ENCODE measurements around the gene MYPOP.
A peak's percentile ranks its signal among the peaks of the same experiment; 100 is the strongest.
"Not testable (repeated sequence)": the region's sequence is repeated elsewhere in the genome, so short reads cannot be mapped to it uniquely, and the experiment has no call there.

MYPOP gene

GRCh38 chr19:45908956-45909355, 6.5 kb upstream of the MYPOP start:
- no peak for DNase-seq (ENCODE audit: low spot score)

GRCh38 chr19:45906221-45906620, 3.8 kb upstream of the MYPOP start:
- DNase-seq (ENCODE audit: low spot score): no peak

- no peak for DNase-seq (ENCODE audit: low spot score)
Observed at GRCh38 chr19:45905011-45905410, 2.6 kb upstream of the MYPOP start.

DNA sequence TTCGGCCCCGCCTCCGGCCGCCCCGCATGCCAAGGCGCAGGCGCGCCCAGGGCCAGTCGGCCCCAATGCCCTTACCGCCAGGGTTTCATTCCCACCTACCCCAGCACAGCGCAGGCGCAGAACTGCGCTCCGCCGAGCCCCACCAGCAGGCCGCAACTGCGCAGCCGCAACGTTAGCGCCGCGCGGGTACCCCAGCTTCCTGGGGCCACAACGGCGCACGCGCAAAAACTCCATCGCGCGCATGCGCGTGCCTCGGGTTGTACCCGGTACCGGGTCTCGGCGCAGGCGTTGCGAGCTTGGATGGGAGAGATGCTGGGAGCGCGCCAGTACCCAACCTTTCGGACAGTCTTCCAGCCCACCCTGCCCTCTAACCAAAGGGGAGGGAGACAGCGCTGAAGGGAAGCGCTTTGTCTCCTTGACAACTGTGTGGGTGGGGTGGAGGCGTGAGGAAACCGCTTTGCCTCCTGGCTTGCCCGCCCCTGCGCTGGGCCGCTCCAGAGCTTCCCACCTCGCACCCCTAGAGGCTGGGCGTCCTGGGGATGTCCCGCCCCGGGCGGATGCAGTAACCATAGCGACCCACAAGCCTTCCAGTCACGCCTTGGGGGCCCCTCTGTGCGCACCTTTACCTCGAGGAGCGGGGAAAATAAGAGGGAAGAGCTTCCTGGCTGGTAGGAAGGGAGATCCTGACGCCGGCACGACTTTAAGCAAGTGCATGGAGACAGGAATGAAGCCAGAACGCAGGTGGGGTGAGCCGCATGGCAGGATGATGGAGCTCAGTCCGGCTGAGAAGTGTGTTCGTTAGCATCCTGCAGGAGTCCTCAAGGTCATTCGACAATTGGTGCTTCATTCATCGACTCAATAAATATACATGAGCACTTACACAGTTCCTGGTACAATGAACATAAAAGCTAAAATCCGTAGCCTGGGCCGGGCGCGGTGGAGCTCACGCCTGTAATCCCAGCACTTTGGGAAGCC, 525 bp upstream of the MYPOP start:
- DNase-seq (ENCODE audit: low spot score): peak; percentile 100

- no peak for DNase-seq (ENCODE audit: low spot score)
Observed at GRCh38 chr19:45901432-45901911, 941 bp downstream of the MYPOP start.

DNA sequence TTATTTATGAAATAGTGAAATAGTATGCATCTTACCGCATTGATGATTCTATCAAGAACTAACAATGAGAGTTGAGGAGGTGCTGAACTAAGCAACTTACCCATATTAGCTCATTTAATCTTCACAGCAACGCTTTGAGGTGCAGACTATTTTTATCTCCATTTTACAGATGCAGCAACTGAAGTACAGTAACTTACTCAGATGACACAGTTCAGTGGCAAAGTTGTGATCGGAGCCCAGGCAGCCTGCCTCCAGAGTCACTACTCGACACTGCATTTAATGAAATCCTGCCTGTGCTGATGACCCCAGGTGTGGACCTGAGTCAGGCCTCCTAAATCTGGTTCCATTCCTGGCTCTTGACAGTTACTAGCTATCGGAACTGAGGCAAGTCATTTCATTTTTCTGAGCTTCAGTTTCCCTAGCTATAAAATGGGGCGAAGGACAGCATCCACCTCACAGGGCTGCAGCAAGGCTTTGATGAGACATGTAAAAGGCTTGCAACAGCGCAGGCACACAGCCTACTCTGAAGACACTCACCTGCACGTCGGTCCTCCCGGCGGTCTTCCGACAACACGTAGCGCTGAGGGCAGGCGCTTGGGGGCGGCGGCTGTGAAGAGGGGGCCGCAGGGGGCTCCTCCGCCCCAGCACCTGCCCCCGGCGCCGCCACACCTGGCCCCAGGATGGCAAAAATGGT, 1.5 kb downstream of the MYPOP start:
- DNase-seq (ENCODE audit: low spot score): no peak

DNA sequence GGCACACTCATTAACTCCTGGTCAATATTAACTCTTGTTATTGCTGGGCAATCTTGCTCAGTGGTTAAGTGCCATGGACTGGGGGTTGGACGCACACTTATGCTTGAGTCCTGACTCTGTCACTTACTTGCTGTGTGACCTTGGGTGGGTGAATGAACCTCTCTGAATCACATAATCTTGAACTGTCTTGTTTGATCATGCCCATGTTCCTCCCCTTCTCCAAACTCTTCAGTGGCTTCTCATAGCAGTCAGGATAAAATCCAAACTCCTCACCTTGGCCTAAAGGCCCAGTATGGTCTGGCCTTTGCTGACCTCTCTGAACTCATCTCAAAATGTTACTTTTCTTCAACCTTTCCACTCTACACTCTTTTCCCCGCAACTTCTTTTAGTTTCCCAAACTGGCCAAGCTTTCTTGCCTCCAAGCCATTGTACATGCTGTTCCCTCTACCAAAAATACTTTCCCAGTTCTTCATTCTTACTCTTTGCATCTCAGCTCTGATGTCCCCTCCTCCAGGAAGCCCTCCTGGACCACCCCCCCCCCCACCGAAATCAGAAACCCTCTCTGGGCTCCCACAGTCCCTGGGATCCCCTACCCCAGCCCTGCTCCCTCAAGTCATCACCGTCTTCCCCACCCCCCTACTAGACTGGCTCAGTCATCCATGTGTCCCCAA, 2.4 kb downstream of the MYPOP start:
- no peak for DNase-seq (ENCODE audit: low spot score)

DNA sequence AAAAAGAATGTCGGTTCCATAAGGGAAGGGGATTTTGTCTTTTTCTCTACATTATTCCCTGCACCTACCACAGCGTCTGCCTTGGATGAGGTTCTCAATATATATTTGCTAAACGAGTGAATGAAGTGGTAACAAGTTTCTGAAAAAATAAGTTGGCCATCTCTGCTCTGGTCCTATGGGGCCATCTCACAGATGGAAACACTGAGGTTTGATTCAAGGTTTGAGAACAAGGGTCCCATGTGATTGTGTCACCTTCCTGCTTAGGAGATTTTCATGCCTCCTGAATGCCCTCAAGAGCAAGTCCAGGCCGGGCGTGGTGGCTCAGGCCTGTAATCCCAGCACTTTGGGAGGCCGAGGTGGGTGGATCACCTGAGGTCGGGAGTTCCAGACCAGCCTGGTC, 3.2 kb downstream of the MYPOP start:
- no peak for DNase-seq (ENCODE audit: low spot score)

DNA sequence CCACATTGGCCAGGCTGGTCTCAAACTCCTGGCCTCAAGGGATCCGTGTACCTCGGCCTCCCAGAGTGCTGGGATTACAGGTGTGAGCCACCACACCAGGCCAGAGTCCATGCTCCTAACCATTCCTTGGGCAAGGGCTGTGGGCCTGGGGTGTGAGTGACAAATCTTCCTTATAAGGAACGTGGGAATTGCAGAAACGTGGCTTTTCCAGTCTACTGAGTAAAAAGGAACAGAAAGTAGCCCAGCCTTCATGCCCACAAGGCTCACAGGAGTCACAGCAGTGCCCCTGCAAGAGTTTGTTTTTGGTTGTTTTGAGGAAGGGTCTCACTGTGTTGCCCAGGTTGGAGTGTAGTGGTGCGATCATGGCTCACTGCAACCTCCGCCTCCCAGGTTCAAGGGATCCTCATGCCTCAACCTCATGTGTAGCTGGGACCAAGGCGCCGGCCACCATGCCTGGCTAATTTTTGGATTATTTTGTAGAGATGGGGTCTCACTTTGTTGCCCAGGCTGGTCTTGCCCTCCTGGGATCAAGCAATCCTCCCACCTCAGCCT, 5.1 kb downstream of the MYPOP start:
- no peak for DNase-seq (ENCODE audit: low spot score)

- not testable (repeated sequence) for DNase-seq (ENCODE audit: low spot score)
Observed at GRCh38 chr19:45895983-45896599, 6.3 kb downstream of the MYPOP start.

DNA sequence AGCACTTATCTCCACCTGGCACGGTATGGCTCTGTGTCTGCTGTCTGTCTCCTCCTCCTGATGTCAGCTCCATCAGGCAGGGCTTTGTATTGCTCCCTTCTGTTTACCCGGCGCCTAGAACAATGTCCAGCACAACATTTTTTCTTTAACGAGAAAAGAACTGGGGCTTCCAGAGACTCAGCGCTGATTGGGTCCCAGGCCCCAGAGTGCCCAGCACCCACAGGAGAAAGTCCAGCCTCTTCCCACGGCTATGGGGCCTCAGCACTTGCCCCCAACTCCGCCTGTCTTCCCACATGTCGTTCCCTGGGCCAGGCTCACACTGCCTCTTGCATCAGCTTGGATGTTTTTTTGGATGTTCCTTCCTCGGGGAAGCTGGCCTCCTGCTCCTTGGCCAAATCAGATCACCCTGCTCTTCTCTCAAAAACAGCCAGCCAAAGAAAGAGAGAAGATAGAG, 6.9 kb downstream of the MYPOP start:
- DNase-seq (ENCODE audit: low spot score): no peak

DNA sequence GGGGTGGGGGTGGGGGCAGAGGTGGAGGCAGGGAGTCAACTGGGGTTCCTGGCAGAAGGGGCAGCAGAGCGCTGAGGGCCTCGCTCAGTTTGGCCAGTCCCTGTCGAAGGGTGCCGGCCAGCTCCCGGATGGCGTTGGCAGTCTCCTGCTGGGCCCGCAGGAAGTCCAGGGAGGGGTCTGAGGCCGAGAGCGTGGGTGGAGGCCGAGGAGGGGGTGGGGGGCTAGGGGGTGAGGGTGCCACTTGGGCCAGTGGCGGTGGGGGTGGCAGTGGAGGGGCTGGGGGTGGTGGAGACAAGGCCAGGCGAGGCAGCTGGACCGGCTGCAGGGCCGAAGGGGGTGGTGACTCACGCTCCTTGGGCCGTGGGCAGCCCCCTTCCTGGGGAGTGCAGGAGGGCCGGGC, 11.5 kb downstream of the MYPOP start:
- no peak for DNase-seq (ENCODE audit: low spot score)

DNA sequence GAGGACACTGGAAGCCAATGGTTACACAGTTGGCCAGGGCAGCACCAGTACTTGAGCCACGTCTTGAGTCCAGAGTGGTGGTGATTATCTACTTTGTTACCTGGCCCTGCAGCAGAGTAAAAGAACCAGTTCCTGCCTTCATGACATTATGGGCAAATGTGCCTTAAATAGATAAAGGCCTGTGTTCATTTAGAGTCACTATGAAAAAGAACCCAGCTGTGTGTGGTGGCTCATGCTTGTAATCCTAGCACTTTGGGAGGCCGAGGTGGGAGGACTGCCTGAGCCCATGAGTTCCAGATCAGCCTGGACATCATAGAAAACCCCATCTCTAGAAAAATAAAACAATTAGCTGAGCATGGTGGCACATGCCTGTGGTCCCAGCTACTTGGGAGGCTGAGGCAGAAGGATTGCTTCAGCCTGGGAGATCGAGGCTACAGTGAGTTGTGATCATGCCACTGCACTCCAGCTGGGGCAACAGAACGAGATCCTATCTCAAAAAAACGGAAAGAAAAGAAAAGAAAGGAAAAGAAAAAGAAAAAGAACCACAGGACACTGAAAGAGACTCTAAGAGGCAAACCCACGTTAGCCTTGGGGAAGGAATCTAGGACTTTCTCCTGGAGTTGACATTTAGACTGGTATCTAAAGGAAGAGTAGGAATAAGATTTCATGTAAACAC, 13.1 kb downstream of the MYPOP start:
- no peak for DNase-seq (ENCODE audit: low spot score)

GRCh38 chr19:45887200-45887710, 15.2 kb downstream of the MYPOP start:
- no peak for DNase-seq (ENCODE audit: low spot score)

GRCh38 chr19:45886427-45887199, 15.8 kb downstream of the MYPOP start:
- DNase-seq (ENCODE audit: low spot score): peak; percentile 94

- DNase-seq (ENCODE audit: low spot score): peak; percentile 93
Observed at GRCh38 chr19:45885556-45886426, 16.6 kb downstream of the MYPOP start, which contains the start of gene IRF2BP1. Gene IRF2BP1, minus strand, starts transcription at chr19:45886141. Its CDS starts 367 bp downstream, at chr19:45885774.

GRCh38 chr19:45884682-45885555, 17.5 kb downstream of the MYPOP start:
- no peak for DNase-seq (ENCODE audit: low spot score)
